ENCODE results near the gene WNT8B.

DNA sequence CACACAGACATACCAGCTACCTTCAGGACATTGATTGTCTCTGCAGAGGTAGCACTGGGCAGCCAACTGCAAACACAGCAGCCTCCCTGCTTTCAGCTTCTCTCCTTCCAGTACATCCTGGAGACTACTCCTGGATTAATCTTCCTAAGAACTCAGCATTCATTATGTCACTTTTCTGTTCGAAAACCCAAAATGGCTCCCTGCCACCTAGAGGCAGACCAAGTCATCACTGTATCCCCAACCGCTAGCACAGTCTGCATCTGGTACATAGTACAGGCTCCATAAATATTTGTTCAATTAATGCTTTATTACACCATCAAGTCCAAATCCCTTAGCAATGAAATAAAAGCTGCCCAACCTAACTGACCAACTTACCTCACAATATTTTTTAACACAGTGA, 61.8 kb downstream of the WNT8B start:
- TF ChIP-seq EZH2phosphoT487 (IDR thresholded peaks at IDR 0.05; ENCODE audit: insufficient read depth, low read depth): no peak
- TF ChIP-seq EZH2 (IDR thresholded peaks at IDR 0.05; ENCODE audit: insufficient read depth, poor library complexity, severe bottlenecking): no peak
